ENCODE data around the gene SLAMF6.

DNA sequence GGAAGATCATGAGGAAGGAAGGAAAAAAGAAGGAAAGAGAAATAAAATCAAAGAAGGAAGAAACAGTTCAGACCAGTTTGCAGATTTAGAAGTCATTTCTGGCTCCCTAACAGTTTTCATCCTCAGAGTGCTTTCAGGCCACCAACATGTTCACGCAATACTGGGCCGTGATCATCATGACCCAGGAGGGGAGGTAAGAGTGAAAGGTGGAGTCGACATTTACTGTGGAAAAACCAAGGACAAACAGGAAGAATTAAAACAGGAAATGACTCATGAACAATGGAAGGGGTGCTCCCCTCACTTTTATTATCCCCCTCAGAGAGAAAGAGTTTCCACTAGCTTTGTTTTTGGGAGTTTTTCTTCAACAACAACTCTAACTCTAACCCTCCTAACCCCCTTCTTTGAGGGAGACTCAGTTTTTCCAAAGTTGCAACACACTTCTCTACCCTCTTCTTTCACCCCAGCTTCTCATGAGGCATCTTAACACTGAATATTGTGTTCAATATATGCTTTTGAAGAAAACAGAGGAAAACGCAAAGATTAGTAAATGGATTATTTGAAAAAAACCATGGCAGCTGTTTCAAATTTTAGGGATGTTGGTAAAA, 62.3 kb downstream of the SLAMF6 start:
- TF ChIP-seq, protein P1, sequence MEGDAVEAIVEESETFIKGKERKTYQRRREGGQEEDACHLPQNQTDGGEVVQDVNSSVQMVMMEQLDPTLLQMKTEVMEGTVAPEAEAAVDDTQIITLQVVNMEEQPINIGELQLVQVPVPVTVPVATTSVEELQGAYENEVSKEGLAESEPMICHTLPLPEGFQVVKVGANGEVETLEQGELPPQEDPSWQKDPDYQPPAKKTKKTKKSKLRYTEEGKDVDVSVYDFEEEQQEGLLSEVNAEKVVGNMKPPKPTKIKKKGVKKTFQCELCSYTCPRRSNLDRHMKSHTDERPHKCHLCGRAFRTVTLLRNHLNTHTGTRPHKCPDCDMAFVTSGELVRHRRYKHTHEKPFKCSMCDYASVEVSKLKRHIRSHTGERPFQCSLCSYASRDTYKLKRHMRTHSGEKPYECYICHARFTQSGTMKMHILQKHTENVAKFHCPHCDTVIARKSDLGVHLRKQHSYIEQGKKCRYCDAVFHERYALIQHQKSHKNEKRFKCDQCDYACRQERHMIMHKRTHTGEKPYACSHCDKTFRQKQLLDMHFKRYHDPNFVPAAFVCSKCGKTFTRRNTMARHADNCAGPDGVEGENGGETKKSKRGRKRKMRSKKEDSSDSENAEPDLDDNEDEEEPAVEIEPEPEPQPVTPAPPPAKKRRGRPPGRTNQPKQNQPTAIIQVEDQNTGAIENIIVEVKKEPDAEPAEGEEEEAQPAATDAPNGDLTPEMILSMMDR (IDR thresholded peaks at IDR 0.05; ENCODE audit: low read depth, low read length, poor library complexity, severe bottlenecking) = no peak
- TF ChIP-seq EZH2phosphoT487 (IDR thresholded peaks at IDR 0.05; ENCODE audit: borderline replicate concordance, low read length) = no peak
